PC-9 (cell line): ENCODE results near the gene HHAT.

Experiments
- EZH2 ChIP-seq: fragments of 200-600 bp; sonication (generic); IDR thresholded peaks from 2 replicates; pipeline ENCODE4 v1.8.0; 2017; ENCODE audit warnings: antibody characterized with exemption, low read depth
- TF ChIP-seq, protein P1 (sequence below): fragments of 200-600 bp; sonication (generic); conservative IDR thresholded peaks from 2 replicates; pipeline ENCODE4 v1.6.1; 2017; ENCODE audit warnings: mixed run types, antibody characterized with exemption, mild to moderate bottlenecking, moderate library complexity

DNA sequence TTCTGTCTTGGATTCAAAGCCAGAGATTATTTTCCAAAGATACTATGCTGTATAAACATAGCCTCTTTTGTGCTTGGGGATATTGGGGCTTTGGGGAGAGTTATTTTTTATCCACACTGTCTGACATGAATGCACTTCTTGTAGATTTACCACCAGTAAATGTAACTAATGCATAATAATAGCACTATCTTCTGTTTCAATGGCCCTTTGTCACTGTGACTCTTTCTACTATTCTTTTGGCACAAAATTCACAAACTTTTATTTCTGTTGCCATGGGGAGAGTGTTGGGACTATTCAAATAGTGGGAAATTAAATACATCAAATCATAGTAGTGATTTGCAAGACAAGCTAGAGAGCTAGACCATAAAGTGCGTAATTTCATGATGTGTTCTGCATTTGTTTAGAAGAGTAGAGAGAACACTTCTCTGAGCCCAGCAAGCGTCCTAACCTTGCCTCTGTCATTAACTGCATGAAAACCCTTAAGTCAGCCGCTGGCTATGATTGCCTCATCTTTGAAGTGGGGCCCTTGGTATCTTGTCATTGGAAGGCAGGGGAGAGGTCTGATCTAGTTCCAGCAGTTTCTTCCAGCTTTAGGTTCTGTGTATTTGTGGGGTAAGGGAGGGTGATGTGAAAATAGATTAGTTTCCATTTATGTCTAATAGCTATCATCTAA lies 154.4 kb downstream of the HHAT start:
- TF ChIP-seq, protein P1, sequence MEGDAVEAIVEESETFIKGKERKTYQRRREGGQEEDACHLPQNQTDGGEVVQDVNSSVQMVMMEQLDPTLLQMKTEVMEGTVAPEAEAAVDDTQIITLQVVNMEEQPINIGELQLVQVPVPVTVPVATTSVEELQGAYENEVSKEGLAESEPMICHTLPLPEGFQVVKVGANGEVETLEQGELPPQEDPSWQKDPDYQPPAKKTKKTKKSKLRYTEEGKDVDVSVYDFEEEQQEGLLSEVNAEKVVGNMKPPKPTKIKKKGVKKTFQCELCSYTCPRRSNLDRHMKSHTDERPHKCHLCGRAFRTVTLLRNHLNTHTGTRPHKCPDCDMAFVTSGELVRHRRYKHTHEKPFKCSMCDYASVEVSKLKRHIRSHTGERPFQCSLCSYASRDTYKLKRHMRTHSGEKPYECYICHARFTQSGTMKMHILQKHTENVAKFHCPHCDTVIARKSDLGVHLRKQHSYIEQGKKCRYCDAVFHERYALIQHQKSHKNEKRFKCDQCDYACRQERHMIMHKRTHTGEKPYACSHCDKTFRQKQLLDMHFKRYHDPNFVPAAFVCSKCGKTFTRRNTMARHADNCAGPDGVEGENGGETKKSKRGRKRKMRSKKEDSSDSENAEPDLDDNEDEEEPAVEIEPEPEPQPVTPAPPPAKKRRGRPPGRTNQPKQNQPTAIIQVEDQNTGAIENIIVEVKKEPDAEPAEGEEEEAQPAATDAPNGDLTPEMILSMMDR: no peak
- TF ChIP-seq EZH2: no peak
